Measurements from ENCODE around the gene VANGL1. TPM values are rescaled to one million over a fixed set of nuclear protein-coding genes. Genes with fewer than 3 reads are reported as not detected.

Gene VANGL1
- total RNA-seq, 4 donors from 2014 or later: 4.1 to 7.2 (median 5.9) TPM

- TF ChIP-seq CTCF (IDR thresholded peaks at IDR 0.05; ENCODE audit: low read depth): no peak
Measured at GRCh38 chr1:115677565-115677964, 35.8 kb downstream of the VANGL1 start.

- no peak for TF ChIP-seq CTCF (IDR thresholded peaks at IDR 0.05; ENCODE audit: low read depth)
Measured at GRCh38 chr1:115678141-115678540, 36.4 kb downstream of the VANGL1 start.

- TF ChIP-seq CTCF (IDR thresholded peaks at IDR 0.05; ENCODE audit: low read depth): no peak
Measured at GRCh38 chr1:115679141-115679611, 37.4 kb downstream of the VANGL1 start.

GRCh38 chr1:115680730-115681111, 39.0 kb downstream of the VANGL1 start:
- no peak for TF ChIP-seq CTCF (IDR thresholded peaks at IDR 0.05; ENCODE audit: low read depth)

- no peak for TF ChIP-seq CTCF (IDR thresholded peaks at IDR 0.05; ENCODE audit: low read depth)
Measured at GRCh38 chr1:115682792-115683191, 41.0 kb downstream of the VANGL1 start.

GRCh38 chr1:115685029-115685705, 43.4 kb downstream of the VANGL1 start:
- TF ChIP-seq CTCF (IDR thresholded peaks at IDR 0.05; ENCODE audit: low read depth): no peak

- TF ChIP-seq CTCF (IDR thresholded peaks at IDR 0.05; ENCODE audit: low read depth): no peak
Measured at GRCh38 chr1:115687744-115688143, 46.0 kb downstream of the VANGL1 start.

Measured in subcutaneous adipose tissue (tissue), 4 donors.